HG03378 (cell line): ENCODE results near the gene CACYBP.

Experiments
- ATAC-seq: cut with Tn5 transposase; IDR thresholded peaks from one replicate; pipeline ENCODE4 v1.9.1; 2021; ENCODE audit warnings: mild to moderate bottlenecking, moderate library complexity; ENCODE audit not compliant: unreplicated experiment

Gene CACYBP

DNA sequence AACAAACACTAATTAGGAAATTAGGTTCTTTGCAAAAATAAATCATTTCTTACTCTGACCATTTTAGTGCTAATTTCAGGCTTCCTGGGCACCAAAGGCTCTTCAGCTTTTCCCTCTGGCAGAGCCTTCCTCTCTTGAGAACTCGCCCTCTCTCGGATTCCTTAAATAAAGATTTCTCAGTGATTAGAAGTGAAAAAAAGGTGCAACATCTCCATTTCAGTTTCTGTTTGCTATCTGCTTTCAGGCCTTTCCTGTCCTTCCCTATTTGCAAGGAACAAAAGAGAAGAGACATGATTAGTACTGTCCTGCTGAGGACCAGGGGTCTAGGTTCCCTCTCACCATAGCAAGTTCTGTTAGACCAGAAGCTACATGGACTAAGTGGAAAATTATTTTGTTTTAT is 27.8 kb upstream of the CACYBP start:
- no peak for ATAC-seq

DNA sequence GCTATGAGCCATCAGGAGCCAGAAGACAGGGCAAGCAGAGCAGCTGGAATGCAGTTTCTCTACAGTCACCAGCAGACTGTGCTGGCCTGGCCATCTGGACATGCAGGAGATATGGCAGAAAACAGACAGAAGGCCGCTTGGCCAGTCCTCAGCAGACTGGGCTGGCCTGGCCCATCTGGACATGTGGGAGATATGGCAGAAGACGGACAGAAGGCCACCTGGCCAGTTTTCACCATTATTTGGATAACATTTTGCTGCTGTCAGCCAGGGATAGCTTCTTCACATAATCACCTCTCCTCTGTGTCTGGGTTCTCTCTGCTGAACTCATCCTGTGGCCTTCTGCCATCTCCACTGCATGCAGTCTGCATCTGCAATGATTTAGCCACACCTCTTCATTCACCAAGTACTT is 25.0 kb upstream of the CACYBP start:
- no peak for ATAC-seq

DNA sequence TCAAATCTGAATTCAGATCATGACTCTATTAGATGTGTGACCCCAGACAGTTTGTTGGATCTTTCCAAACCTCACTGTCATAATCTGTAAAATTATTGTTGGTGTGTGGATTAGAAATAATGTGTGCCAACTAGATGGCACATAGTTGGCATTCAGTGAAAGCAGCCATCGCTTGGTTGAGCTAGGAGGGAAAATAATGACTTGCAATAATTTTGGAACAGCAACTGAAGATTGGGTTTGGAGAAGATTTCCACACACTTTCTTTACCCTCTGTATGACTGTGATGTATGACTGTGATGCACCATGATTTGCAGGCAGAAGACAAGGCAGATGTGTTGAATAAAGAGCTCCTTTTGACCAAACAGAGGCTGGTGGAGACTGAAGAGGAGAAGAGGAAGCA is 24.0 kb upstream of the CACYBP start:
- ATAC-seq: no peak

- no peak for ATAC-seq
Measured at GRCh38 chr1:174976436-174977108, 23.2 kb upstream of the CACYBP start.

DNA sequence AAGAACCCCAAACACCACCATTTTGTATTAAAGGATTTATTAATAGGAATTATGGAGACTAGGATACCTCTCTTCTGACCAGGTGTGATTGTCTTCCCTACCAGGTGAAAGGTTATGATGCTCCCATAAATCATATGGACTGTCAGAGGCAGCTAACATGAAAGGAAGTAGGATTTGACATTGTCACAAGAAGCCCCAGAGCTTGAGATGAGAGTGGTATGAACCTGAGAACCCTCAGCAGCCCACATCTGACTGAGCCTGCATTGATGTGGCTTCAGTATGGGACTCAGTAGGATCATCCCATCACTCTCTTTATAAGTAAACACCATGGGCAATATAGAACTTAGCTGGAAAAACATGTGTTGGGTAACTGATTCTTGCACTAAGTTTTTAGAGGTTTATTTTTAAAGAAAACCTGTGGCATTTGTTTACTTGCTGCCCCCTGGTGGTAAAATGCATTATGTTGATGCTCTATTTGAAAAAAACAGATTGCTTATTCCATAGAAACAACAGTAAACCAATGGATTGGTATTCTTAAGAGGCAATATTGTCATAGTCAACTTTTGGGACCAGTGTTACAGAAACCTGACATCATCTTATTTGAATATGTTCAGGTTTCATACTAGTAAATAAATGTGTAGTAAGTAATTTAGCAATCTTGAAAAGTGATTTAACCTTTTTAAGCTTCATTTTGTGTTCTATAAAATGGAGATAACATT is 16.6 kb upstream of the CACYBP start:
- ATAC-seq: no peak

DNA sequence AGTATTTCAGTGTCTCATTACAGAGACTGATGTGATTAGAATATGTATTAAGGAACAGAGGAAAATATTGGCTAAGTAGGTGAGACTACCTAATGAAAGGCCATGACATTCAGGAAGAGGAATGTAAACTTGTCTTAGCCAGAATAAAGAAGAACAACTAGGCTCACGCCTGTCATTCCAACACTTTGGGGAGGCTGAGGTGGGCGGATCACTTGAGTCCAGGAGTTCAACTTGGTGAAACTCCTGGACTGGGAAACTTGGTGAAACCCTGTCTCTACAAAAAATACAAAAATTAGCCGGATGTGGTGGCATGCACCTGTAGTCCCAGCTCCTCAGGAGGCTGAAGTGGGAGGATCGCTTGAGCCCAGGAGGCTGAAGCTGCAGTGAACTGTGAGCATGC is 14.8 kb upstream of the CACYBP start:
- ATAC-seq: no peak

DNA sequence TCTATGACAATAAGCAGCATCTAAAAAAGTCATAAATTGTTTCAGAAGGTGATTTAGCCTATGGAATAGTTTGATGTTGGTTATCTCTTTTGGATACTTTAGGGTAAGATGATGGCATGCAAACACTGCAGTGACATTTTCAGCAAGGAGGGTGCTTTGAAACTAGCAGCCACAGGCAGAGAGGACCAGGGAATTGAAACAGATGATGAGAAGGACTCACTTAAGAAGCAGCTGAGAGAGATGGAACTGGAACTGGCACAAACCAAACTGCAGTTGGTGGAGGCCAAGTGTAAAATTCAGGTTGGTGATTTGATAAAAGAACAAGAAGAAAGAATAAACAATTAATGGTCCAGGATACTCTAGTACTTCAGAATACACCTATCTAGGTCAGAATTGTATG is 11.2 kb upstream of the CACYBP start:
- no peak for ATAC-seq

DNA sequence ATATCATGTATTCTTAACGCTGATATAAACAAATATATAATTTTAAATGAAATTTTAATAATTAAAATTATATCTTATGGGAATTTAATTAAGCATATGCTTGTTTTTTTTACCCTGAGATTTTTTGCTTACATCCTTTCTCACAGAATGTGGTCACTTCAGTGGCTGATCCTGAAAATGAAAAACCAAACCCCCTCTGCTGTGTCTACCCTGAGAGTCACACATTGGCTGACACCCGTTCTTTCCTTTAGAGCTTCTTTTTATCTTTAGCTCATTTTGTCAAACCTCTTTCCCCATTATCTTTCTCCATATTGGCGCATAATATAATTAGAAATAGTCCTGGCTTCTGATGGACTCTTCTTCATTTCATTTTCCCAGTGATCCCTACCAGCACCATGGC is 10.8 kb upstream of the CACYBP start:
- ATAC-seq: no peak

- no peak for ATAC-seq
Measured at GRCh38 chr1:174989536-174990220, 10.1 kb upstream of the CACYBP start.

DNA sequence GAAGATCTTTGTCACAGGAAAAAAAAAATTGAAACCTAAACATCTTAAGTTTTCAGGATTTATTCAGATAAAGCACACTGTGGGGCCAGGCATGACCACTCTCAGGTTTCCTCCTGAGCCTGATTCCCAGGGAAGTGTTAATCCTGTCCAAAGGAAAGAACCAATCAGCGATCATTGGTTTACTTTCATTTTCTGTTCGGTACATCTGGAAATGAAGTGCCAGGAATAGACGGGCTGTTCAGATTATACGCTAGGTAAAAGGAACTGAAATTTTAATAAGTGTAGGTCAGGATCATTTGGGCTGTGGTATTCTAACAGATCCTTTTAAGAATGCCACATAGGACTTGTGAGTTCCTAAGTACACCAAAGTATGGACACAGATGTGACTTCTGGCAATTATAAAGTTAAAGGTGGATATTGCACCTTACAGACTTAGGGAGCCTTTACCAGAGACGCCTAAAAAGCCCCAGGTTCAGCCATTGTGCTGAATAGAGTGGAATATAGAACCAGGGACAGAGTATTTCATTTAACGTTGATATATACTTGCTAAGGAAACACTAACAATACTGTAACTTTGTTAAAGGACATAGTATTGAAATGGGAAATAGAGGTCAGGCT is 9.3 kb upstream of the CACYBP start:
- ATAC-seq: no peak

- ATAC-seq: no peak
Measured at GRCh38 chr1:174991473-174991872, 8.3 kb upstream of the CACYBP start.

GRCh38 chr1:174995121-174995520 is 4.6 kb upstream of the CACYBP start:
- ATAC-seq: no peak

GRCh38 chr1:174995916-174996315 is 3.8 kb upstream of the CACYBP start:
- ATAC-seq: no peak

DNA sequence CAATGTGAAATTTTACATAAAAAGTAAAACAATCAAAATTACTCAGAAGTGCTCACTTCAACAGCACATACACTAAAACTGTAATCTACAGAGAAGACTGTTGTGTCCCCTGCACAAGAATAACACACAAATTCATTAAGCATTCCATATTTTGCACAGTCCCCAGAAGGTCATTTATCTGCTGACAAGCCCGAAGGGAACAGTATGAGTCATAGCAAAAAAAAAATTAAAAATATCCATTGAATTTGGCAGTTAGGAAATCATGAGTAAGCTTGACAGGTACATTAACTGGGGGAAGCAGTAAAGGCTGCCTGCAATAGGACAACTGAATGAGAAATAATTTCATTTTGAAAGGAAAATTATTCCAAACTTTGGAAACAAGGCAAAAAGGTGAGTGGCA is 3.3 kb upstream of the CACYBP start:
- no peak for ATAC-seq

GRCh38 chr1:174997041-174997440 is 2.7 kb upstream of the CACYBP start:
- ATAC-seq: no peak

DNA sequence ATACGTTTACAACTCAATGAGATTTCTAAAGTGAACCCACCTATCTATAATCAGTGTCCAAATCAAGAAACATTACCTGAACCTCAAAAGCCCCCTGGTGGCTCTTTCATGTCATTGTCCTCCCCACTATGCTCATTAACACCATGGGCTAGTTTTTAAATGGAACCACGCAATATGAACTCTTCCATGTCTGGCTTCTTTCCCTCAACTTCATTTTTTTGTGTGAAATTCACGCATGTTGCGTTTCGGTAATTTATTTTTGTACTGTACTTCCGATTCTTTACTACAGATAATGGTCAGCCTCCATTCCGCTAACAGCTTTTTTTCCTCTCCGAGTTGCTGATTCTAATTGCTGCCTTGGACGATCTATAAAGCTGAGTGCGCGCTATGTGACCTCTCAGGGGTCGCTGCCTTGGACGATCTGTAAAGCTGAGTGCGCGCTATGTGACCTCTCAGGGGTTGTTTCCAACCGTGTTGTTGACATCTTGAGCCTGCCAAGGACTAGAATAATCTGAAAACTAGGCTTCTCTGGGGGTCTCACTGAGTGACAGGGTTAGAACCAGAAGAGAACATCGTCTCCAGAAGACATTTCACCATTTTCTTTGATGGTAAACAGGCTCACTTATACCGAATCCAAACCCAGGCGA is 1.1 kb upstream of the CACYBP start:
- peak; percentile 26 for ATAC-seq

DNA sequence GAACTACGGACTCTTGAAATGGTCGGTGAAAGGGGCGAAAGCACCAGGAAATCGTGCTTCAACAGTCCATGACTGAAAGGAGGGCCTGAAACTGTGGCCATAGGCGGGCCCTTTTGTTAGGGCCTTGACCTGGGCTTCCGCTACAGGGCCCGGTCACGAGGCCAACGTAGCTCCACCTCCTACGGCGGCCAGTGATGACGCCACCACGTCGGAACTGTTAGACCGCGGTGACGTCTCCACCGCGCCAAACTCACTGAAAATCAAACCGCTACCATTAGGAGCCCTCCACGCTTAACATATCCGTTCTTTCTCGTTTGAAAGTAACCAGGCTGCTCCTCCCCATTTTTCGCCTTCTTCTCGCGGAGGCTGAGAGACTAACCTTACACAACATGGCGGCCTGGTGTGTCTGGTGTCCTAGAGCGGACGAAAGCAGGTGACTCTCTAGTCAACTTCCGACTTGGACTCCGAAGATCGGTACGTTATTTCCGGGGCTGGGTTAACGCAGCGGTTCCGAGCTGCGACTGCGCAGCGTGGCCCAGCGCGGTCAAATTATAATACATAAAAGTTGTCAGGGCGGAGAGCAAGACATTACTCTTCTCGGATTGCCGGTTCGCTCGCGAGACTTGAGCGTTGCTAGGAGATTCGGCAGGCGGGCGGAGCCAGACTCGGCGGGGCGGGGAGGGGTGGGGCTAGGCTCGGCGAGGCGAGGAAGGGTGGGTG is 371 bp upstream of the CACYBP start:
- peak; percentile 79 for ATAC-seq

DNA sequence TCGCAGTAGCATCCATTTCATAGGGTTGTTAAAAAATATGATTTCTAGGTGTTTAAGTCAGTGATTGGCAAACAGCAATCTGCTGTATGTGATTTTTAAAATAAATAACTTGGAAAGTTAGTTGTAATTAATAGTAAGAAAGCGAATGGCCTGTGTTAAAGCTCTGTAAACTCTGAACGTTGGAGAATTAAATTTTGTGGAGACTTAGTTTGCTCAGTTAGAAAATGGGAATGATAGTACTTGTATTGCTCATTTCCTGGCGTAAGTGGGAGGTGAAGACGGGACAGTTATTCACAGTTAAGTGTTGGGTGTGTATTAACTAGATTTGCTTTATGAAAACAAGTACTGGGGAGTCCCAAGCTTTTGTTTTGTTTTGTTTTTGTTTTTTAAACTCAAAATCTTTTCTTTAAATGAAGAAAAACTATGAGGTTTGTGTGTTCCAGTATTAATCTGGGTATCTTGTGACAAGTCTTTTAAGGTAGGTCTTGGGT is 995 bp downstream of the CACYBP start:
- no peak for ATAC-seq

GRCh38 chr1:175002910-175003517 is 3.3 kb downstream of the CACYBP start:
- ATAC-seq: no peak

- ATAC-seq: no peak
Measured at GRCh38 chr1:175003521-175003920, 3.8 kb downstream of the CACYBP start.
